HFF-Myc (cell line): Measurements from ENCODE around the gene TUB.

Experiments used
- DNase-seq: peaks from one replicate; pipeline ENCODE4 v3.0.0-alpha.2; 2011; ENCODE audit warnings: low read depth; ENCODE audit errors: extremely low read depth
- H3K4me3 ChIP-seq: replicated peaks from 2 replicates; pipeline ENCODE4 v1.5.1; 2011; ENCODE audit warnings: low read depth, mild to moderate bottlenecking, control low read depth, low read length
- TF ChIP-seq, protein P1 (sequence below): IDR thresholded peaks from 2 replicates; pipeline ENCODE4 v1.5.1; 2012; ENCODE audit warnings: mild to moderate bottlenecking, low read depth, low read length, control low read depth; ENCODE audit errors: missing control alignments

Gene TUB

DNA sequence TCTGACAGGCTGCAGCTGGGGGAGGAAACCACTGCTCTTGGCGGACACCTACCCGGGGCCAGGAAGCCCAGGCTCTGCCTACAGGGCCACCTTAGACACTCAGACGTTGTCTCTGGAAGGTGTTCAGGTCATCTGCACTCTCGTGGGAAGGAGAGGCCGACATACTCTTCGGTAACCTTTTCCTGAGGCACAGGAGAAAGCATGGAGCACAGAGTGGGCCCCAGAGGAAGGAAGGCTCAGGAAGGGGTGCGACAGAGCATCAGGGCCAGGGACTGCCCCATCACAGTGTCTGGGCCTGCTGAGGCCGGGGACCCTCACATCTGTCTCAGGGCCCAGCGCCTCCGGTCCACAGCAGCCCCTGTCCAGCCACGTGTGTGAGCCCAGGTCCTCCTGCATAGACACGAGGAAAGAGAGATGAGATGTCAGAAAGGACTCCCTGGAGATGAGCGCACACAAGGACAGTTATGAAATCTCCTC lies 18.2 kb upstream of the TUB start:
- no peak for DNase-seq
- TF ChIP-seq, protein P1, sequence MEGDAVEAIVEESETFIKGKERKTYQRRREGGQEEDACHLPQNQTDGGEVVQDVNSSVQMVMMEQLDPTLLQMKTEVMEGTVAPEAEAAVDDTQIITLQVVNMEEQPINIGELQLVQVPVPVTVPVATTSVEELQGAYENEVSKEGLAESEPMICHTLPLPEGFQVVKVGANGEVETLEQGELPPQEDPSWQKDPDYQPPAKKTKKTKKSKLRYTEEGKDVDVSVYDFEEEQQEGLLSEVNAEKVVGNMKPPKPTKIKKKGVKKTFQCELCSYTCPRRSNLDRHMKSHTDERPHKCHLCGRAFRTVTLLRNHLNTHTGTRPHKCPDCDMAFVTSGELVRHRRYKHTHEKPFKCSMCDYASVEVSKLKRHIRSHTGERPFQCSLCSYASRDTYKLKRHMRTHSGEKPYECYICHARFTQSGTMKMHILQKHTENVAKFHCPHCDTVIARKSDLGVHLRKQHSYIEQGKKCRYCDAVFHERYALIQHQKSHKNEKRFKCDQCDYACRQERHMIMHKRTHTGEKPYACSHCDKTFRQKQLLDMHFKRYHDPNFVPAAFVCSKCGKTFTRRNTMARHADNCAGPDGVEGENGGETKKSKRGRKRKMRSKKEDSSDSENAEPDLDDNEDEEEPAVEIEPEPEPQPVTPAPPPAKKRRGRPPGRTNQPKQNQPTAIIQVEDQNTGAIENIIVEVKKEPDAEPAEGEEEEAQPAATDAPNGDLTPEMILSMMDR: no peak
- no peak overlapping the region for H3K4me3 ChIP-seq

DNA sequence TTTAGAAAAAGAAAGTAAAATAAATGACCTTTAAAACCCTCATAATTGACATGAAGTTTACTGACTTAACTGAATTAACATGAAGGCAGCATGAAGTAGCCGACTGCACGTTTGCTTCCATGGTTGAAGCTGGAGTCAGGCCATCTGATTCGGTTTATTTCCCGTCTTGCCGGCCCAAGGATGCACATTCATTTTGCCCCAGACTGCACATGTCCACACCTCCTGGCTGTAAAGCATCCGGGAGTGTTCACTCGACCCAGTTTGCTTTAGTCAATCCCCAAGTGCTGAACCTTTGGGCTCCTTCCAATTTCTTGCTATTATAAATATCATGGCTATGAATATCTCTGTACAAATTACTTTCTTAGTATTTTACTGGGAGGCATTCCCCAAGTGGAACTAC lies 17.7 kb upstream of the TUB start:
- DNase-seq: no peak
- TF ChIP-seq, protein P1: no peak
- H3K4me3 ChIP-seq: no peak overlapping the region

DNA sequence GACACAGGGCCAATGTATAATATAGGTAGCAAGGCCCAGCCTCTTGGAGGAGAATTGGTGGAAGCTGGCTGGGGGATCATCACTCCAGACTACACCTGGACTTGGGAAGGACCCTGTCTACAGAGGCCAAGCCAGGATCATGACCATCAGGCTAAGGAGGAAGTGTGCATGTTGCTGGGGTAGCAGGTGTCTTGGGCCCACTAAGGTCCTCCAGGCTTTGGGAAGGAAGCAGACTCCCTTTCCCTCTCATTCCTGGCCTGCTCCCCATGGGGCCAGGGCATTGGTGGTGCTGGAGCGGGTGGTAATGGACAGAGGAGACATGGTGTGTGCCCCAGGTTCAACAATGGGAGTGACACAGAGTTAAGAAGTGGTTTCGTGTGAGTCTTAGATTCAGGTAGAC lies 16.0 kb upstream of the TUB start:
- no peak overlapping the region for H3K4me3 ChIP-seq
- TF ChIP-seq, protein P1: no peak
- no peak for DNase-seq

DNA sequence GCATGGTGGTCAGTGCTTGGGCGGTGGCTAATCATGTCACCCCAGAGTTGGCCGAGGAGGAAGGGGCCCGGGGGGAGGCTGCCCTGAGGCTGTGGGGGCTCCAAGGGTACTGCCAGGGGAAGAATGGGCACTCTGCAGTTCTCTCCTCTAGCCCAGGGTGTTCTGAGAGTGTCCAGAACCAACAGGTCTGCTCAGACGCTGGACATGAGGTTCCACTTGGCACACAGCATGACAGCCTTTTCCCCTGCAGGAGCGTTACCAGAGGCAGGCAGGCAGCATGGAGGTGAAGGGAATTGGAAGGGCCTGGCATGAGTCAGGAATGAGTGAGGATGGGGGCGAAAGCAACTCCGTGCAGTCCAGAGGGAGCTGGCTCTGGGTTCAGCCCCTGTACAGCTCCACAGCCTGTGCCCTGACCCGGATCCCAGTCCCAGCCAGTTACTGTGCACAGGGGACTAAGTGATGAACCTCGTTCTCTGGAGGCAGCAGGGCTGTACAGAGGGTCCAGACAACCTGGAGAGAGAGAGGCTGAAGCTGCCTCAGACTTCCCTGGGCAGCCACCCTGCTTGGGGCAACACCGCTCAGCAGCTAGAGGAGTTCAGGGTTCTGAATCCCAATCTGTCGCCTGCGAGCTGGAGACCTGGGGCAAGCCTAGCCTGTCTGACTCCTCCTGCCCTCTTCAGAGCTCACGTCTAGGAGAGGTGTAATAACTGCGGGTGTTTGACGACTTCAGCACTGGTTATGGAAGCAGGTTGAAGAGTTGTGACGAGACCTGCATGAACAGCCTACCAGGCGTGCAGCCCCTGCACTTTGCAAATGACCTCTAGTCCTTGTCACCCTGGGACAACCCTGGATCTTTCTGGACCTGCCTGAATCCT lies 14.7 kb upstream of the TUB start:
- DNase-seq: no peak
- TF ChIP-seq, protein P1: no peak
- no peak overlapping the region for H3K4me3 ChIP-seq

DNA sequence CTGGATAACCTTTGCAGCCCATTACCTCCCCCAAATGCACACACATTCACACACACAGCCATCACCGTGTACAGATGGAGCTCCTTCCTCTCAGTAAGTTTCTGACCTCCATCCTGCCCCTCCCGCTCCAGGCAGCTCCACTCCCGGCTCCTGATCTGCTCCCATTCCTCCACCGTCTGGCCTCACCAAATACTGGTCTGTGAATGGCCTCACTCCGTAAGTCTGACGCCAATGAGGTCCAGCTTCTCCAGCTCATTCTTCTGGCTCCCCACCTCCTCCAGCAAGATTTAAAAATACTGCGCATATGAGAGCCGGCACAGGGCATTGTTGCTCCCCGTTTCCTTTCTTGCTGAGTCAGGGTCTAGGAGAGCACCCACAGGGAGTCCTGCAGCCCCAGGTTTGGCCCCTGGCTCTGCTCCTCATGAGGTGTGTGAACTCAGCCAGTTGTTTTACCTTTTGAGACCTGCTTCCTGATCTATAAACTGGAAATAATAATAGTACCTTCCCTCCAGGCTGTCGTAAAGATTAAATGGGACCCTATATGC lies 14.0 kb upstream of the TUB start:
- TF ChIP-seq, protein P1: no peak
- DNase-seq: no peak
- H3K4me3 ChIP-seq: no peak overlapping the region

DNA sequence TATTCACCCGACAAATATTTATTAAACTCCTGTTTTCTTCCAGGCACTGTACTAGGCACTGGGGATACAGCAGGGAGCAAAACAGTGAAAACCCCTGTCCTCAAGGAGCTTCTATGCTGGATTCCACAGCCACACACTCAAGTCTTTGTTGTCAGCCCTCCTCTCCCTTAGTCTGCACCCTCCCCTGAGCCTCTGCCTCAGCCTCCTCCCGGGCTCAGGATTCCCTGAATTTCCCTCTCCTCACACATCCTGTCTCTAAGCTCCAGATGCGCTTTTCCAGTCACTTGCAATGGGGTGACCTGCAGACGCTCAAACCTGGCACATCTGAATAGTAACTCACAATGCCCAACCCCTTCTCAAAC lies 13.5 kb upstream of the TUB start:
- no peak overlapping the region for H3K4me3 ChIP-seq
- TF ChIP-seq, protein P1: no peak
- no peak for DNase-seq
